Measurements from ENCODE around the gene BNIP1.

BNIP1 gene

GRCh38 chr5:173213236-173213933, 69.1 kb downstream of the BNIP1 start:
- DNase-seq: no peak

Data from inflammatory macrophage treated with lipopolysaccharide for 1 hour (primary cell).